BLaER1 treated with 17β-estradiol and CSF1 and Interleukin-3, amounts not matched to agents 10 nM and 100 nM (cell line): Measurements from ENCODE around the gene TBL1Y.
"Not testable (repeated sequence)": the region's sequence is repeated elsewhere in the genome, so short reads cannot be mapped to it uniquely, and the experiment has no call there.

Experiments used
- H3K27ac ChIP-seq, 11 experiments: shearing (Covaris generic); formaldehyde crosslinking; 2 replicates each; pipeline ENCODE4 v1.8.1; 2022
- H3K27me3 ChIP-seq, 11 experiments: shearing (Covaris generic); formaldehyde crosslinking; 2 replicates each; pipeline ENCODE4 v1.8.1; 2022
- H3K36me3 ChIP-seq, 11 experiments: shearing (Covaris generic); formaldehyde crosslinking; 2 replicates each; pipeline ENCODE4 v1.8.1; 2022
- H3K4me1 ChIP-seq, 10 experiments: shearing (Covaris generic); formaldehyde crosslinking; 2 replicates each; pipeline ENCODE4 v1.8.1; 2022
- H3K4me2 ChIP-seq, 11 experiments: shearing (Covaris generic); formaldehyde crosslinking; 2 replicates each; pipeline ENCODE4 v1.8.1; 2022
- H3K4me3 ChIP-seq, 10 experiments: shearing (Covaris generic); formaldehyde crosslinking; 2 replicates each; pipeline ENCODE4 v1.8.1; 2022
- H3K9ac ChIP-seq, 11 experiments: shearing (Covaris generic); formaldehyde crosslinking; 2 replicates each; pipeline ENCODE4 v1.8.1; 2022
- H3K9me3 ChIP-seq, 11 experiments: shearing (Covaris generic); formaldehyde crosslinking; replicated peaks in 1 of 11; 2 replicates each; pipeline ENCODE4 v1.8.1; 2022
- H4K20me1 ChIP-seq, 11 experiments: shearing (Covaris generic); formaldehyde crosslinking; 2 replicates each; pipeline ENCODE4 v1.8.1; 2022
- Cebpa-rat ChIP-seq, 11 experiments: shearing (Covaris generic); IDR thresholded peaks; 2 replicates each; pipeline ENCODE4 v1.8.1; 2022

TBL1Y gene

DNA sequence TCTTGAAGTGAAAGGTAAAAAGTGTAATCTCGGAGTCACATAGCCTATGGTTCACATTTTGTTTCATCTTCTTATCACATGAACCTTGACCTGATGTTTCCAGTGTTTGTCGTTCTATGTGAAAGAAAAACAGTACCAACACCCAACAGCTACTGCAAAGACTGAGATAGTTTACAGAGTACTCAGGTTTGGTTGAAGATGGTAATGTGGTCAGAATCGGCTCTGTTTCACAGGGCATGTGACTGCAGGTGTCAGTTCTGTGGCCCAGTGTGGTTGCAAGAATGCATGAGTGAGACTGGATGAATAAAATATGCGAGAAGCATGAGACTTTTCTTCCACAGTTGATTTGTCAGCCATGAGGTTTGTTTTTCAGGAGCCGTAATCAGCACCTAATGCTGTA lies 130.2 kb downstream of the TBL1Y start:
- TF ChIP-seq Cebpa-rat (IDR thresholded peaks at IDR 0.05) = no peak
- no peak overlapping the region for H3K27ac ChIP-seq
- H3K4me2 ChIP-seq = no peak overlapping the region
- H3K4me3 ChIP-seq = no peak overlapping the region
- no peaks in the 10 kb centered on the region for H3K27me3 ChIP-seq
- no peaks in the 10 kb centered on the region for H3K36me3 ChIP-seq
- H3K4me1 ChIP-seq = no peaks in the 10 kb centered on the region
- no peak overlapping the region for H3K9ac ChIP-seq
- H4K20me1 ChIP-seq = no peaks in the 10 kb centered on the region
- no peaks in the 10 kb centered on the region for H3K9me3 ChIP-seq

DNA sequence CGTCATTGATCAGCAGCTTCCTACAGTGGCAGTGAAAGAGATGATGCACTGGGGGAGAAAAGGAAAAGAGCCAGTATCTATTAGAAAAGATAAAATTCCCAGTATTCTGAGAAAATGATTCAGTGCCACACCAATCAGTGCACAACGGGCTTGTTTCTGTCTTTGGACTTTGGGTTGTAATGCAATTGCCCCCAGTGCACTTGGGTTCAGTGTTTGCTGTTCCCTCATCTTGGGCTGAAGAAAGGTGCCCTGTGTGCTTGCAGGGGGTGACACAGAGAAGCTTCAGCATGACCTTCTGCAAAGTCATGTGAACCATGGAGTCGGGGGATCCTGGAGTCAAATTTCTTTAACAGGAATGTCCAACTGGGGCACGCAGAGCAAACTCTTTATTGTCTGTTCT lies 131.5 kb downstream of the TBL1Y start:
- H3K27ac ChIP-seq = no peak overlapping the region
- no peaks in the 10 kb centered on the region for H4K20me1 ChIP-seq
- no peak overlapping the region for H3K4me3 ChIP-seq
- TF ChIP-seq Cebpa-rat (IDR thresholded peaks at IDR 0.05) = no peak
- H3K27me3 ChIP-seq = no peaks in the 10 kb centered on the region
- H3K9ac ChIP-seq = no peak overlapping the region
- no peaks in the 10 kb centered on the region for H3K4me1 ChIP-seq
- H3K9me3 ChIP-seq = no peaks in the 10 kb centered on the region
- H3K36me3 ChIP-seq = no peaks in the 10 kb centered on the region
- no peak overlapping the region for H3K4me2 ChIP-seq

DNA sequence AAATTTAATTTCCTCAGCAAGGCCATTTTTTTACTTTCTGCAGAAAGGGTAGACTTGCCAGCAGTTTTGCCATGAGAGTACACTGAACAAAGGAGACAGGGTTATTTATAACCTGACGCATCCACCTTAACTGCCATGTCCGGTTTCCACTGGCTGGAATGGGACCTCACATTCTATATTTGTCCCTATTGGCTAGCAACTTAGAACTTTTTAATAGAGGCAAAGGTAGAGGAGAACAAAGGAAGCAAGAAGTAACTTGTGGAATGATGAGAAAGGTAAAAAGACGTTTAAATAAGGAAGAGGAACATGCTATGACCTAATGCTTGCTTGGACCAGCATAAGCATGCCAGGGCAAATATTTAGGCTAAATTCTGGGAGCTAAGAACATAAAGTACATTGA lies 142.0 kb downstream of the TBL1Y start:
- H3K9ac ChIP-seq, H3K36me3 ChIP-seq, H3K4me2 ChIP-seq, H3K9me3 ChIP-seq, H3K27ac ChIP-seq, H4K20me1 ChIP-seq, H3K4me1 ChIP-seq, H3K27me3 ChIP-seq, H3K4me3 ChIP-seq: not testable (repeated sequence)

DNA sequence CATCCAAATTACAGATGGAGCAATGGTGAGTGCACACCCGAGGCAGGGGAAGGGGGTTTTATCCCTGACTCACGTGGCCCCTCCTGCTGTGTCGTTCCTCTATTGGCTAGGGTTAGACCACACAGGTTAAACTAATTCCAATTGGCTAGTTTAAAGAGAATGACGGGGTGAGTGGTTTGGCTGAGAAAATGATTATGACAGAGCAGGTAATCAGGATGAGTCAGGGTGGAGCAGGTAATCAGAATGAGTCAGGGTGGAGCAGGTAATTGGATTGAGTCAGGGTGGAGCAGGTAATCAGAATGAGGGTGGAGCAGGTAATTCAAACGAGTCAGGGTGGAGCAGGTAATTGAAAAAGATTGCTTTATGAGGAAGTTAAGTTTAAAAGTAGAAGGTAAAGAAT lies 146.4 kb downstream of the TBL1Y start:
- Histone ChIP-seq H4K20me1 (no peaks in the 10 kb centered on the region), H3K9ac (no peak overlapping the region)
- no peak for TF ChIP-seq Cebpa-rat (IDR thresholded peaks at IDR 0.05)

DNA sequence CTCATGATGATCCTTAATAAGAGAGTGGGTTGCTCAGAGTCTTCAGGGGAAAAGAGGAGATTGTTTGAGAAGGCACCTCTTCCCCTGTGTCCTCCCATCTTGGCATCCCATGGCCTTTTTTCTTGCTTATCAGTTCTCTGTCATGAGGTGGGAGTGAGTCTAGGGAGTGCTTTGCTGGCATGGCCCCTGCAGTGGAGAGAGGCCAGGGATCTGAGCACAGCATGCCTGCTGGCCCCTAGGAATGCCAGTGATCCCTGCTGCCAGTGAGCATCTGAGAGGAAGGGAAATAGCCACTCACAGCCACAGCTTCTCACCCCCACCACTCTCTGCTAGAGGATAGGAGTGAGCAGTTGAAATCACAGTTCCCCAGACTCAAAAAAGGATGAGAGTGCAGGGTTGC lies 168.2 kb downstream of the TBL1Y start:
- Histone ChIP-seq H3K9me3 (no peaks in the 10 kb centered on the region), H3K36me3 (no peaks in the 10 kb centered on the region), H3K4me3 (no peak overlapping the region), H3K27ac (no peak overlapping the region), H3K9ac (no peak overlapping the region), H4K20me1 (no peaks in the 10 kb centered on the region), H3K4me1 (no peaks in the 10 kb centered on the region), H3K27me3 (no peaks in the 10 kb centered on the region), H3K4me2 (no peak overlapping the region)
- TF ChIP-seq Cebpa-rat (IDR thresholded peaks at IDR 0.05) = no peak

More for the DNA sequence above, 146.4 kb downstream of the TBL1Y start:
- no peaks in the 10 kb centered on the region for H3K36me3 ChIP-seq
- no peaks in the 10 kb centered on the region for H3K27me3 ChIP-seq
- no peak overlapping the region for H3K27ac ChIP-seq
- H3K4me3 ChIP-seq = no peak overlapping the region
- no peaks in the 10 kb centered on the region for H3K9me3 ChIP-seq
- H3K4me2 ChIP-seq = no peak overlapping the region
- no peaks in the 10 kb centered on the region for H3K4me1 ChIP-seq

DNA sequence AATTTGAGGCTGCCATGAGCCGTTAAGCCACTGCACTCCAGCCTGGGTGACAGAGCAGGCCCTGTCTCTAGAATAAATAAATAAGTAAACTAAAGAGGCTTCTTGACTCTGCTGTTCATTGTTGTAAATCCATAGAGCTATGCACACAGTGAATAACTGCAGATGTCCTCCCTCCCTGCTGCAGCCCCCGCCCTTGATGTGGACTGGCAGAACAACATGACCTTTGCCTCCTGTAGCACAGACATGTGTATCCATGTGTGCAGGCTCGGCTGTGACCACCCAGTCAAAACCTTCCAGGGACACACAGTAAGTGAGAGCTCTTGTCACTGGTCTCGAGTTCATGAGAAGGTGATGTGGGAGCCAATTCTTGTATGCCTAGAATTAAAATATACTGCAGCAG lies 170.1 kb downstream of the TBL1Y start:
- H3K36me3 ChIP-seq, H3K4me1 ChIP-seq, H3K4me3 ChIP-seq, H3K4me2 ChIP-seq, H3K9ac ChIP-seq, H4K20me1 ChIP-seq, H3K27ac ChIP-seq, H3K9me3 ChIP-seq, H3K27me3 ChIP-seq: not testable (repeated sequence)

DNA sequence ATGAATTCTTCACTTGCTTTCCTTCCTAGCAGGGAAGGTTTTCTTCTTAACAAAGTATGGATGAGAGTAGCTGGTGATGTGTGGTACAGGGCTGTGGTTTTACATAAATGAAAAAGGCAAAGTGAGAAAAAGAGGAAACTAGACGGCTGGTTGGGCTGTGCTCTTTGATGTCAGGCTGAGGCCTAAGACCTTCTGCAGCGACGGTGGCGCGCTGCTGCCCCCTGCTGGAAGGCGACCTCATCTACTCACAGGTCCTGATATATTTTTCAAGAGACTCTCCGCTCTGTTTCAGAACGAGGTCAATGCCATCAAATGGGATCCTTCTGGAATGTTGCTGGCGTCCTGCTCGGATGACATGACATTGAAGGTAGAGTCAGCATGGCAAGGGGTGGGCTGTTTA lies 175.1 kb downstream of the TBL1Y start:
- Histone ChIP-seq H3K36me3 (no peaks in the 10 kb centered on the region), H4K20me1 (no peaks in the 10 kb centered on the region), H3K4me1 (no peaks in the 10 kb centered on the region), H3K27me3 (no peaks in the 10 kb centered on the region), H3K27ac (no peak overlapping the region), H3K9me3 (no peaks in the 10 kb centered on the region), H3K4me3 (no peak overlapping the region), H3K4me2 (no peak overlapping the region), H3K9ac (no peak overlapping the region)
- no peak for TF ChIP-seq Cebpa-rat (IDR thresholded peaks at IDR 0.05)

DNA sequence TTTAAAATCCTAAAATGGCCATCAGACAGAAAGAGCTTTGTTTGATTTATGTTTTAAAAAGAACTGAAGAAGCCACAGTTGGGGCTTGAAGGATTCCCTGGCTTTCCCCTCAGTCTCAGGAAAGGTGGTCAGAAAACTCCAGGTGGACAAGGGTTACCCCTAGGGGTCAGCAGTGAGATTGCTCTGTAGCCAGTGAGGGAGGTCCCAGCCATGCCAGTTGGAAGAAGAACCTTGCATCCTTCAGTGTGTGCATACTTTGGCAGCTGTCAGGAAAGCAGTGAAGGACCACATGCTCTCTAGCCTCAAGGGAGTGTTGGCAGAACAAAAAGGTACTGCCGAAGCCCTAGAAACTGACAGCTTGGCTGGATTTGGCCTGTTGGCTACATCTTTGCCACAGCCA lies 182.3 kb downstream of the TBL1Y start:
- Histone ChIP-seq H3K4me3 (no peak overlapping the region), H3K27ac (no peak overlapping the region), H3K9ac (no peak overlapping the region), H3K4me2 (no peak overlapping the region), H3K4me1 (no peaks in the 10 kb centered on the region), H3K36me3 (no peaks in the 10 kb centered on the region), H4K20me1 (no peaks in the 10 kb centered on the region), H3K27me3 (no peaks in the 10 kb centered on the region), H3K9me3 (no peaks in the 10 kb centered on the region)
- TF ChIP-seq Cebpa-rat (IDR thresholded peaks at IDR 0.05) = no peak

DNA sequence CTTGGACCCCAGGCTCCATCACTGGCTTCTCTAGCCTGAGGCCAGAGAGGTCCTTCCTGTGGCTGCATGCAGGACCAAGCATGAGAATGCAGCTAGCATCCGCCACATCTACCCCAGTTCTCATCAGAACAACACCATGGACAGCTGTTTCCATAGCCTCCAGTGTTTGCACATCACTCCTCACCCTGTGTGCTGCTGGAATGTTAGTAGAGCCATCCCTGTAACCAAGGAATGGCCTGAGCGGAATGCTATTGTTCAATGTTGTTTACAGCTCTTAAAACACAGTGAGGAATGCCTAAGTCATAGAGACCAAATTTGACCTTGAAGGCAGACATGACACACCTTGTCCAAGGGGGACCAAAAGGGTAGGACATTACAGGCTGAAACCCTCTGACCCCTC lies 183.9 kb downstream of the TBL1Y start:
- Histone ChIP-seq H3K4me2 (no peak overlapping the region), H3K9me3 (no peaks in the 10 kb centered on the region), H4K20me1 (no peaks in the 10 kb centered on the region), H3K9ac (no peak overlapping the region), H3K27me3 (no peaks in the 10 kb centered on the region), H3K36me3 (no peaks in the 10 kb centered on the region), H3K4me3 (no peak overlapping the region), H3K27ac (no peak overlapping the region), H3K4me1 (no peaks in the 10 kb centered on the region)
- no peak for TF ChIP-seq Cebpa-rat (IDR thresholded peaks at IDR 0.05)

DNA sequence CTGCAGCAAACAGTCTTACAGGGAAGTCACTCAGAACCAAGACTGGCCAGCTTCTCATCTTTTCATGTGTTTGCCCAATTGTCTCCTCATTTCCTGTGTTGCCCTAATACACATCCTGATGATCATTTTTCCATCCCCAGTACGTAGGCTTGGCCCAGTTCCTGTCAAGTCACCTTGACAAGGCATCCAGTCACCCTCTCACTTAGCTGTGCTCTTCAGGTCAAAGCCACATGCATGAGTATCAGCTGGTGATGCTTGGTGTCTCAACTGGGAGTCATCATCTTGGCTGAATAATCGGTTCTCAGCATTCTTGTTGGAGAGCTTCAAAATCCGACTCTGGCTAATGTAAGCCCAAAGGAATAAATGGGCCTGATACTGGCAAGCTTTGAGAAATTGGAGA lies 186.5 kb downstream of the TBL1Y start:
- no peak overlapping the region for H3K4me2 ChIP-seq
- no peaks in the 10 kb centered on the region for H4K20me1 ChIP-seq
- H3K36me3 ChIP-seq = no peaks in the 10 kb centered on the region
- H3K4me1 ChIP-seq = no peaks in the 10 kb centered on the region
- no peak for TF ChIP-seq Cebpa-rat (IDR thresholded peaks at IDR 0.05)
- no peaks in the 10 kb centered on the region for H3K27me3 ChIP-seq
- no peak overlapping the region for H3K9ac ChIP-seq
- H3K9me3 ChIP-seq = no peaks in the 10 kb centered on the region
- H3K4me3 ChIP-seq = no peak overlapping the region
- H3K27ac ChIP-seq = no peak overlapping the region

DNA sequence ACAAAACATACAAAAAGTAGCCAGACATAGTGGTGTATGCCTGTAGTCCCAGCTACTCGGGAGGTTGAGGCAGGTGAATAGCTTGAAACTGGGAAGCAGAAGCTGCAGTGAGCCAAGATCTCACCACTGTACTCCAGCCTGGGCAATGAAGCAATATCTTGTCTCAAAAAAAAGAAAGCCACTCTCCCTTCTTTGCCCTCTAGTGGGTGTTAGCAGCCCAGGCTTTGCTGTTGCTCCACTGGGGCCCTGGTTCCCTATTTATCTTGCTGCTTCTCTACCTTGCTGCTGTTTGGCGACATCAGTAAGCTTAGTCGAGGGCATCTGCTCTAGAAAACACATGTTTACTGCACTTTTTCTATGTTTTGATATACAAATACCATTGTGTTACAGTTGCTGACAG lies 189.2 kb downstream of the TBL1Y start:
- no peak for TF ChIP-seq Cebpa-rat (IDR thresholded peaks at IDR 0.05)
- no peaks in the 10 kb centered on the region for H3K4me1 ChIP-seq
- H3K27me3 ChIP-seq = no peaks in the 10 kb centered on the region

More for the DNA sequence above, 189.2 kb downstream of the TBL1Y start:
- no peak overlapping the region for H3K27ac ChIP-seq
- no peak overlapping the region for H3K4me2 ChIP-seq
- H3K9me3 ChIP-seq = no peaks in the 10 kb centered on the region
- no peaks in the 10 kb centered on the region for H4K20me1 ChIP-seq
- H3K4me3 ChIP-seq = no peak overlapping the region
- no peak overlapping the region for H3K9ac ChIP-seq
- H3K36me3 ChIP-seq = no peaks in the 10 kb centered on the region
